RWPE2 (cell line): ENCODE results near the gene DSCAML1.
A peak's percentile ranks its signal among the peaks of the same experiment; 100 is the strongest.
"Not testable (repeated sequence)": the region's sequence is repeated elsewhere in the genome, so short reads cannot be mapped to it uniquely, and the experiment has no call there.

Experiments used
- ATAC-seq: fragments of 200-7000 bp; cut with Tn5 transposase; 3 replicates; pipeline ENCODE4 v1.9.1; 2021; ENCODE audit warnings: low read depth
- DNase-seq: peaks from one replicate; pipeline ENCODE4 v3.0.0-alpha.2; 2020; ENCODE audit warnings: low spot score
- H3K27ac ChIP-seq: fragments of 450-650 bp; 2 replicates; pipeline ENCODE4 v1.5.1; 2017; ENCODE audit warnings: mild to moderate bottlenecking; ENCODE audit not compliant: poor library complexity, severe bottlenecking
- H3K27me3 ChIP-seq: fragments of 250-450 bp; sonication (Bioruptor Pico); 2 replicates; pipeline ENCODE4 v1.5.1; 2021; ENCODE audit warnings: mild to moderate bottlenecking, moderate library complexity; ENCODE audit not compliant: insufficient read depth, poor library complexity, severe bottlenecking
- H3K36me3 ChIP-seq: fragments of 250-450 bp; sonication (Bioruptor Pico); 2 replicates; pipeline ENCODE4 v1.5.1; 2020; ENCODE audit warnings: low read depth, mild to moderate bottlenecking, moderate library complexity
- H3K4me1 ChIP-seq: fragments of 250-450 bp; sonication (Bioruptor Pico); 2 replicates; pipeline ENCODE4 v1.5.1; 2021; ENCODE audit warnings: mild to moderate bottlenecking, moderate library complexity; ENCODE audit not compliant: insufficient read depth, poor library complexity, severe bottlenecking
- H3K4me3 ChIP-seq: fragments of 250-450 bp; sonication (Bioruptor Pico); 2 replicates; pipeline ENCODE4 v1.5.1; 2021; ENCODE audit warnings: mild to moderate bottlenecking, moderate library complexity; ENCODE audit not compliant: severe bottlenecking
- H3K9me3 ChIP-seq: fragments of 250-450 bp; sonication (Bioruptor Pico); 2 replicates; pipeline ENCODE4 v1.5.1; 2021; ENCODE audit warnings: mild to moderate bottlenecking, moderate library complexity; ENCODE audit not compliant: severe bottlenecking
- TF ChIP-seq, protein P1 (sequence below): fragments of 450-650 bp; IDR thresholded peaks from one replicate; pipeline ENCODE4 v1.5.1; 2017; ENCODE audit warnings: mild to moderate bottlenecking, moderate library complexity; ENCODE audit not compliant: poor library complexity, severe bottlenecking

The DSCAML1 gene

DNA sequence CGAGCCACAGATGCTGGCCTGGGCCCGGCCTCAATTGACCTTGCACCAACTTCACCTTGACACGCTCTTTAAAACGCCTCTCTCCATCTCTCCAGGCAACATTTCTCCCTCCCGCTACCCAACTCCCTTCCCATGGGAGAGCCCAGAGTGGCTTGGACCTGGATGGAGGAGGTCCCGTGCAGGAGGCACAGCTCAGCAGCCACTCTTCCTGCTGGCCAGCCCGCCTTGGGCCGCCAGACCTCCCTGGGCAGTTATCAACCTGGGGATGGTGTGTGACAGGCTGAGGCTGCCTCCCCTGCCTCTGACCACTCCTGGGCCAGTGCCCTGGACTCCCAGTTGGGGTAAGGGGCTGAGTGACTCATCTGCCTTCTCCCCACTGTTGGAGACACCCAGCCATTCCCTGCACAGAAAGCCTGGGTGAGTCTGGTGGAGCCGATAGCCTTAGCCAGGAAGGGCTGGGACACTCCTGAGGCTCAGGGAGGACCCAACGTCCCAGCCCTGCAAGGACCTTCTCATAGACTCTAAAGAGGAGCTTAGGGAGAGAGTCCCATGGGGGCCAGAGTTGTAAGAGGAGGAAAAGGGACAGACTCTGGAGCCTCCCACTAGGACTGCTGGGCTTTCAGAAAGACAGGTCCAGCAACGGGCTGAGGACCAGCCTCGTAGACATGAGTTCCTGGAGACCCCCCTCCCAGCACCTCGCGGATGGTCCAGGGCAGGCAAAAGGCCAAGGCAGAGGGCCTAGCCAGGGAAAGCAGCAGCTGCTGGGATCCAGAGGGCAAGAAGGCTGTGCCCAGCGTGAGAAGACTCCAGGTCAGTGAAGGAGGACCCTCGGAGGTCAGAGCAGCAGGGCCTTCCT lies 337.7 kb downstream of the DSCAML1 start:
- Histone ChIP-seq H3K4me1 (no peaks in the 10 kb centered on the region), H3K27ac (no peak overlapping the region), H3K4me3 (no peak overlapping the region), H3K9me3 (peaks cover under 1% of the 10 kb centered on the region), H3K36me3 (no peaks in the 10 kb centered on the region), H3K27me3 (no peaks in the 10 kb centered on the region)
- DNase-seq (no peak), ATAC-seq (no peak)
- TF ChIP-seq, protein P1, sequence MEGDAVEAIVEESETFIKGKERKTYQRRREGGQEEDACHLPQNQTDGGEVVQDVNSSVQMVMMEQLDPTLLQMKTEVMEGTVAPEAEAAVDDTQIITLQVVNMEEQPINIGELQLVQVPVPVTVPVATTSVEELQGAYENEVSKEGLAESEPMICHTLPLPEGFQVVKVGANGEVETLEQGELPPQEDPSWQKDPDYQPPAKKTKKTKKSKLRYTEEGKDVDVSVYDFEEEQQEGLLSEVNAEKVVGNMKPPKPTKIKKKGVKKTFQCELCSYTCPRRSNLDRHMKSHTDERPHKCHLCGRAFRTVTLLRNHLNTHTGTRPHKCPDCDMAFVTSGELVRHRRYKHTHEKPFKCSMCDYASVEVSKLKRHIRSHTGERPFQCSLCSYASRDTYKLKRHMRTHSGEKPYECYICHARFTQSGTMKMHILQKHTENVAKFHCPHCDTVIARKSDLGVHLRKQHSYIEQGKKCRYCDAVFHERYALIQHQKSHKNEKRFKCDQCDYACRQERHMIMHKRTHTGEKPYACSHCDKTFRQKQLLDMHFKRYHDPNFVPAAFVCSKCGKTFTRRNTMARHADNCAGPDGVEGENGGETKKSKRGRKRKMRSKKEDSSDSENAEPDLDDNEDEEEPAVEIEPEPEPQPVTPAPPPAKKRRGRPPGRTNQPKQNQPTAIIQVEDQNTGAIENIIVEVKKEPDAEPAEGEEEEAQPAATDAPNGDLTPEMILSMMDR, result no peak

DNA sequence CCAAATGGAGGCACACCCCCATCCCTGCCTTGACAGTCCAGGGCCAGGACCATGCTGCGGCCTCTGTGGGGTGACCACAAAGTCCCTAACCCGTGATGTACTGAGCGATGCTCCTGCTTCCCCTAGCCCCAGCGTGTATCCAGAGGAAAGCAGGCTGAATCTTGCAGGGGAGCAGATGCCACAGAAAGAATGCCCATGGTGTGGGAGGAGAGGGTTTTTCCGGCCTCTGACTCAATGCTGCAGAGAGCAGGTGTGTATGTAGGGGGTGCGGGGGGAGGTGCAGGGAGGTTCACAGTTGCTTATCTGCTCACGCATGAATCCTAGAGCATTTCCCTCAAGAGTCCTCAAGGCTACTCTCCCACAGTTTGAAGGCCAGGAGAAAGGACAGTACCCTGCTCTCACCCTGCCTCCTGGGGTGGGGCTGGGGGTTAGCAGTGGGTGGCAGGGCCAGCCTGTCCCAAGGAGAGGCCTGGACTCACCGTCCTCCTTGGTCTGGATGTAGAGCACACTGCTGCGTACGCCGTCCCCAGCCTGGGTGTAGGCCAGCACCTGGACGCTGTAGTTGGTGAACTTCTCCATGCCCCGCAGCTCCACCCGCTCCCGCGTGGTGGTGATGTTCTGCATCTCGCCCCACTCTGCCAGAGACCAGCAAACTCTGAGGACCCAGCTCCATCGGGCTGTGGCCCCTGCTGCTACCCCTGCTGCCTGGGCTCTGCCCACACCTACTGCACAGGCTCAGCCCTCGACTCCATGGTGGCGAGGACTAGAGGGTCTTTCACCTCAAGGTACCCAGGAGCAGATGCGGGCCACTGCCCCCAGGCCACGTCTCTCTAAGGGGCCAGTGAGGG lies 338.5 kb downstream of the DSCAML1 start:
- TF ChIP-seq, protein P1, result no peak
- Histone ChIP-seq H3K27ac (no peak overlapping the region), H3K27me3 (no peaks in the 10 kb centered on the region), H3K36me3 (no peaks in the 10 kb centered on the region), H3K4me1 (no peaks in the 10 kb centered on the region), H3K4me3 (no peak overlapping the region), H3K9me3 (peaks cover 2% of the 10 kb centered on the region)
- DNase-seq (no peak), ATAC-seq (peak; percentile 68)

DNA sequence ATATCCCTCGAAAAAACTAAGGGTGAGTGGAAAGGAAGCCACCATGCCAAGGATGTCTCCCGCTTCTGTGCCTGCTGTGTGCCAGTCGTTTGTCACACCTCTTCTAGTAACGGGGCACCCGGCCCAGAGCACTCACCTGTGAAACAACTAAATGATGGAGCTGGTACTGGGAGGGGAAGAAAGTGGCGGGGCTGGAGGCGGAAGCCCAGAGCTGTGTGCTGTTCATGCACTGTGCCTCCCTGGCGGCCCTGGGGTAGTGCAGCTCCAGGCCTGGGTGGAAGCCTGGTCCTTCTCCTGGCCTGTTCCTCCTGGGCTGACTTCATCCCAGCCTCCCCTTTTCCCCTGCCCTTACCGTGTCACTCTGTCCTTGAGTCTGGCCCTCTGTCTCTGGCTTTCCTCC lies 339.2 kb downstream of the DSCAML1 start:
- TF ChIP-seq, protein P1, result no peak
- Histone ChIP-seq H3K27ac (no peak overlapping the region), H3K4me1 (no peaks in the 10 kb centered on the region), H3K36me3 (no peaks in the 10 kb centered on the region), H3K9me3 (peaks cover 2% of the 10 kb centered on the region), H3K4me3 (no peak overlapping the region), H3K27me3 (no peaks in the 10 kb centered on the region)
- ATAC-seq (peak; percentile 47; the same call in 2 of the 3 replicates), DNase-seq (no peak)

DNA sequence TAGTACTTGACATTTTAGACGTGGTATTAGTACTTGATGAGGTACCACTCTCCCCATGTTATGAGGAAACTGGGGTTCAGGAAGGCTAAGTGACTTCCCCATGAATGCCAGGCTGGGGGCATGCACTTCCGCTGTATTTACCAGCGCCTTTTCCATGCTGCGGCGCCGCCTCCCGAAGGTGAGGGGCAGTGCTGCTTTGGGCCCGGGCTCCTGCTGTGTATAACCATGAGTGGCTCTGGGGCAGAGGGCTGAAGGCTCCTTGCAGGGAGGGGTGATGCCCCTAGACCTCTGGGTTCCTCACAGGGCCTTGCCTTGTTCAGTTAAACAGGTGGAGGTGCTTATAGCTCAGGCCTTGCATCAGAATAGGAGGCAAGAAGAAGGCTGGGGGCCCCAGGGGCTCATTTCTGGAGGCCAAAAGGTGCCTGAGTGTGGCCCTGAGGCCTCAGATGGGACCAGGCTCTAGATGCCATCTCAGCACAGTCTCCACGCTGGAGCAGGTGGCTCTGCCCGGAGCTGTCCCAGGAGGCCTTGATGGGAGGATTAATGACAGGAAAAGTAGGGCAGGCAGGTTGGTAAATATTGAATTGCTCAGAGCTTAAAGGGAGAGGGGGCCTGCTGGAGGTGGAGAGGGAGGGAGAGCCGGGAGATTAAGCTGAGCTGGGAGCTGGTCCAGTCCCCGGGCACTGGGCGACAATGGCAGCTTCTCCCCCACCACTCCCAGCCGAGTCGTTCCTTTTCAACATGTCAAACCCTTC lies 339.8 kb downstream of the DSCAML1 start:
- no peak overlapping the region for H3K27ac ChIP-seq
- H3K36me3 ChIP-seq, result no peaks in the 10 kb centered on the region
- H3K27me3 ChIP-seq, result no peaks in the 10 kb centered on the region
- DNase-seq, result no peak
- no peak for ATAC-seq
- H3K4me3 ChIP-seq, result no peak overlapping the region
- TF ChIP-seq, protein P1, result no peak
- peaks cover 2% of the 10 kb centered on the region for H3K9me3 ChIP-seq
- H3K4me1 ChIP-seq, result no peaks in the 10 kb centered on the region

DNA sequence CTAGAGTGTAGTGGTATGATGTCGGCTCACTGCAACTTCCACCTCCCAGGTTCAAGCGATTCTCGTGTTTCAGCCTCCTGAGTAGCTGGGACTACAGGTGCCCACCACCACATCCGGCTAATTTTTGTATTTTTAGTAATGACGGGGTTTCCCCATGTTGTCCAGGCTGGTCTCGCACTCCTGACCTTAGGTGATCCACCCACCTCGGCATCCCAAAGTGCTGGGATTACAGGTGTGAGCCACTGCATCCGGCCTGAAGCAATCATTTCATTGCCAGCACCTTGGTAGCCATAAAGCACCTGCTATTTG lies 340.3 kb downstream of the DSCAML1 start:
- not testable (repeated sequence) for H3K27me3 ChIP-seq, DNase-seq, ATAC-seq, H3K27ac ChIP-seq, H3K9me3 ChIP-seq, H3K4me3 ChIP-seq, H3K36me3 ChIP-seq, H3K4me1 ChIP-seq
